GM19023 (cell line): ENCODE measurements around the gene ARHGEF10L.

Source experiments
- ATAC-seq: cut with Tn5 transposase; IDR thresholded peaks from one replicate; pipeline ENCODE4 v1.9.1; 2021; ENCODE audit warnings: mild to moderate bottlenecking, moderate library complexity; ENCODE audit not compliant: unreplicated experiment

Gene ARHGEF10L

GRCh38 chr1:17566892-17567291, 27.4 kb downstream of the ARHGEF10L start:
- no peak for ATAC-seq

GRCh38 chr1:17567582-17567981, 28.1 kb downstream of the ARHGEF10L start:
- ATAC-seq = no peak

GRCh38 chr1:17568014-17568900, 28.8 kb downstream of the ARHGEF10L start:
- no peak for ATAC-seq

- no peak for ATAC-seq
Measured at GRCh38 chr1:17569200-17570139, 30.0 kb downstream of the ARHGEF10L start.

- ATAC-seq = no peak
Measured at GRCh38 chr1:17570228-17570627, 30.7 kb downstream of the ARHGEF10L start.

GRCh38 chr1:17572264-17572985, 32.9 kb downstream of the ARHGEF10L start:
- no peak for ATAC-seq

- no peak for ATAC-seq
Measured at GRCh38 chr1:17573518-17574041, 34.1 kb downstream of the ARHGEF10L start.

GRCh38 chr1:17574516-17574915, 35.0 kb downstream of the ARHGEF10L start:
- ATAC-seq = no peak

- no peak for ATAC-seq
Measured at GRCh38 chr1:17575797-17576518, 36.5 kb downstream of the ARHGEF10L start.

GRCh38 chr1:17576519-17576853, 37.0 kb downstream of the ARHGEF10L start:
- no peak for ATAC-seq

- ATAC-seq = no peak
Measured at GRCh38 chr1:17577907-17578297, 38.4 kb downstream of the ARHGEF10L start.

- ATAC-seq = no peak
Measured at GRCh38 chr1:17579951-17580939, 40.7 kb downstream of the ARHGEF10L start.

- no peak for ATAC-seq
Measured at GRCh38 chr1:17581389-17582123, 42.1 kb downstream of the ARHGEF10L start.

- no peak for ATAC-seq
Measured at GRCh38 chr1:17582124-17582774, 42.8 kb downstream of the ARHGEF10L start.

- no peak for ATAC-seq
Measured at GRCh38 chr1:17584539-17584938, 45.0 kb downstream of the ARHGEF10L start.

- no peak for ATAC-seq
Measured at GRCh38 chr1:17585266-17585987, 45.9 kb downstream of the ARHGEF10L start.
